ENCODE measurements around the gene HOXD4. TPM values are rescaled to one million over a fixed set of nuclear protein-coding genes. Genes with fewer than 3 reads are reported as not detected.

Gene HOXD4
- polyA plus RNA-seq, 1 of the 3 experiments (the other 2 are of a cell fraction) = 1.0 TPM

DNA sequence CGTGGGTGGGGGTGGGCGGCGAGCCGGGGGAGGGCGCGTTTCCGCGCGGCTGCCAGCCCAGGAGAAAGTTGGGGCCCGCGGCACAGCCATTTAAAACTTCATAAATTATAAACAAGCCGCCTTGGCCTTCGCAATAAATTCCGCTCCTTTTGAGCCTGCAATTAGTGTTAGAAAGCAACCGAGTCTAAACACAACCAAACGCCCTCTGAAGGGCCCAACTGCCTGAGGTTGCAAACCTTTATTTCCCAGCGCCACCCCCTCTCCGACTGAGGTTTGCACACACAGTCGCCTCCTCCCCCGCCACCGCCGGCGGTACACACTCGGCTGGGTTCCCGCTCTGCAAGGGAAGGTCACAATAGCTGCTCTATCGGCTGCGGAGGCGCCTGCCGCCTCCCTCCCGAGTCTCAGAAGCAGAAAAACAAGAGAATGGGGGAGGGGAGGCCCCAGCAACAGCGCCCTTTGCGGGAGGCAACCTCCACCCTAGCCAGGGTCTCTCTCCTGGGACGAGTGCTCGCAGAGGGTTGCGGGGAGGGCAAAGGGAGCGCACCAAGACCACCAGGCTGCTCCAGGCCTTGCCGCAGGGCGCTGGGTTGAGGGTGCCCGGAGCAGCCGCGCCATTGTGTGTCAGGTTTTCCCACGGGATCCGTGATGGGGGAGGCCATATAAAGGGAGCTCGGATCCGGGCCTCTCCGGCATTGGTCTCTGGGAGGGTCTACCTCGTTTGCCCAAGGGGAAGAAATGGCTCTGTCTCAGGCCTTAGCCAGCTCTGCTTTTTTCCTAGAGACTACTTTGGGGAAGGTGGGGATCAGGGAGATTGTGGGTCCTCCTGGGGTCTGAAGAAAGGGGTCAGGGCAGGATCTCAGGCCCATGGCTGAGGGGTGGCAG is 23.7 kb downstream of the HOXD4 start:
- Histone ChIP-seq H3K9me2 (no peaks in the 10 kb centered on the region), H3K27me3 (ENCODE audit: insufficient read depth) (no peaks in the 10 kb centered on the region), H3K9me3 (no peaks in the 10 kb centered on the region), H4K20me1 (ENCODE audit: insufficient read depth) (no peaks in the 10 kb centered on the region), H2AFZ (ENCODE audit: low read depth) (no peak overlapping the region), H3K9ac (no peak overlapping the region), H3K4me3 (ENCODE audit: low read depth in 2 of 2, low read length in 1 of 2) (no peak overlapping the region), H3K79me2 (ENCODE audit: insufficient read depth) (no peaks in the 10 kb centered on the region), H3F3A (replicated peaks; ENCODE audit: insufficient read depth) (no peaks in the 10 kb centered on the region), H3K4me2 (no peak overlapping the region), H3K36me3 (replicated peaks in 1 of 2; ENCODE audit: control insufficient read depth in 1 of 2, insufficient read depth in 2 of 2, low read length in 1 of 2) (peaks cover 0 to 4% of the 10 kb centered on the region in 2 experiments), H3K4me1 (ENCODE audit: control insufficient read depth in 1 of 2, insufficient read depth in 2 of 2, low read depth in 1 of 2, low read length in 1 of 2) (peaks cover 0 to 8% of the 10 kb centered on the region in 2 experiments; a peak in 2 of 4 replicates), H3K27ac (ENCODE audit: low read depth in 2 of 2, low read length in 1 of 2) (no peak overlapping the region)
- no peak for DNase-seq
- no peak for TF ChIP-seq USF1 (IDR thresholded peaks at IDR 0.05; ENCODE audit: borderline replicate concordance, low read depth)
- ChIA-PET CTCF (interaction anchor here (0.7 to 2.5 kb wide), 6 partner anchors 12 to 380 kb away, joined by 3 to 11 read pairs (median 4); partner anchors contain the start of gene HOXD1), POLR2A (no interaction called here)
- 73% methylated on average over 46 of the region's 47 CpGs for WGBS (ENCODE audit: low lambda C conversion rate)

GRCh38 chr2:176175709-176176607 is 24.6 kb downstream of the HOXD4 start:
- H3K4me1 ChIP-seq (ENCODE audit: control insufficient read depth in 1 of 2, insufficient read depth in 2 of 2, low read depth in 1 of 2, low read length in 1 of 2) = peaks cover 0 to 5% of the 10 kb centered on the region in 2 experiments; a peak in 2 of 4 replicates
- peaks cover 0 to 4% of the 10 kb centered on the region in 2 experiments for H3K36me3 ChIP-seq (replicated peaks in 1 of 2; ENCODE audit: control insufficient read depth in 1 of 2, insufficient read depth in 2 of 2, low read length in 1 of 2)
- H3K4me3 ChIP-seq (ENCODE audit: low read depth in 2 of 2, low read length in 1 of 2) = no peak overlapping the region
- no peak overlapping the region for H2AFZ ChIP-seq (ENCODE audit: low read depth)
- no peak for TF ChIP-seq FOXM1 (IDR thresholded peaks at IDR 0.05; ENCODE audit: low read depth)
- no peak for TF ChIP-seq FOXJ3 (CRISPR knock-in tag; IDR thresholded peaks at IDR 0.05)
- TF ChIP-seq USF1 (IDR thresholded peaks at IDR 0.05; ENCODE audit: borderline replicate concordance, low read depth) = no peak
- no peak for TF ChIP-seq RCOR1 (IDR thresholded peaks at IDR 0.05; ENCODE audit: low read length)
- no peak for TF ChIP-seq GABPA (IDR thresholded peaks at IDR 0.05; ENCODE audit: low read depth)
- no peak for TF ChIP-seq GATA2 (CRISPR knock-in tag; IDR thresholded peaks at IDR 0.05)
- TF ChIP-seq PBX3 (IDR thresholded peaks at IDR 0.05) = no peak
- H3K27me3 ChIP-seq (ENCODE audit: insufficient read depth) = no peaks in the 10 kb centered on the region
- no peak overlapping the region for H3K4me2 ChIP-seq
- no peaks in the 10 kb centered on the region for H3K9me3 ChIP-seq
- ChIA-PET CTCF (interaction anchor here (0.8 to 2.5 kb wide), 5 partner anchors 9 to 379 kb away, joined by 3 to 11 read pairs (median 4); no protein-coding TSS in a partner anchor), POLR2A (interaction anchor here (1.0 kb wide), 1 partner anchor 12 kb away, joined by 3 read pairs; the partner anchor contains the start of gene HOXD1)
- H3K9ac ChIP-seq = no peak overlapping the region
- no peak overlapping the region for H3K27ac ChIP-seq (ENCODE audit: low read depth in 2 of 2, low read length in 1 of 2)
- DNase-seq = no peak
- H3F3A ChIP-seq (replicated peaks; ENCODE audit: insufficient read depth) = no peaks in the 10 kb centered on the region
- no peaks in the 10 kb centered on the region for H3K9me2 ChIP-seq
- WGBS (ENCODE audit: low lambda C conversion rate) = 60% methylated on average over 7 of the region's 7 CpGs
- no peaks in the 10 kb centered on the region for H4K20me1 ChIP-seq (ENCODE audit: insufficient read depth)
- H3K79me2 ChIP-seq (ENCODE audit: insufficient read depth) = no peaks in the 10 kb centered on the region

All from SK-N-SH (cell line).